ENCODE data around the gene ACOT6. TPM values are rescaled to one million over a fixed set of nuclear protein-coding genes. Genes with fewer than 3 reads are reported as not detected.

ACOT6 gene
- total RNA-seq, 1 donor from 2014 or later: not detected

DNA sequence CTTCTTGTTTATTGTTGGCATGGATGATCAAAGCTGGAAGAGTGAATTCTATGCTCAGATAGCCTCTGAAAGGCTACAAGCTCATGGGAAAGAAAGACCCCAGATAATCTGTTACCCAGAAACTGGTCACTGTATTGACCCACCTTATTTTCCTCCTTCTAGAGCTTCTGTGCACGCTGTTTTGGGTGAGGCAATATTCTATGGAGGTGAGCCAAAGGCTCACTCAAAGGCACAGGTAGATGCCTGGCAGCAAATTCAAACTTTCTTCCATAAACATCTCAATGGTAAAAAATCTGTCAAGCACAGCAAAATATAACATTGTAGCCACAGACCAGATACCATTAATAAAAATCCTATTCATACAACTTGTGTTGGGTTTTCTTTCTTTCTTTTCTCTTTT is 7.2 kb downstream of the ACOT6 start:
- H3K4me1 Mint-ChIP-seq (ENCODE audit: unreplicated experiment): no peaks in the 10 kb centered on the region

DNA sequence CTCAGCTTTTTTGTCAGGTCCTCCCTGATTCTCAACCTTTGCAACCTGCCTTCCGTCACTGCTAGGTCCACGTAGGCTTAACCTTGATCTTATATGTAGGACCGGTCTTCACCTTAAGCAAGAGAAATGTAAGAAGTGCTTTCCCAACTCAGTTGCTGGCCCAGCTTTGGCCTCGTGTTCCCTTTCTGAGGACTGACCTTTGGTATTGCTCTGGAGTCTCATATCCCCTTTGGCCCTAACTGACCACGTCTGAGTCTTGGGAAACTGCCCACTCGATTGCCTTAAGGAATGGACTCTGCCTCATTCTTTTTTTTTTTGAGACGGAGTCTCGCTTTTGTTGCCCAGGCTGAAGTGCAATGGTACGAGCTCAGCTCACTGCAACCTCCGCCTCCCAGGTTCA is 8.0 kb downstream of the ACOT6 start:
- Mint-ChIP-seq H3K27me3 (ENCODE audit: unreplicated experiment) (no peaks in the 10 kb centered on the region), H3K4me3 (ENCODE audit: unreplicated experiment) (no peak overlapping the region)

More for the DNA sequence above, 7.2 kb downstream of the ACOT6 start:
- no peak for DNase-seq (ENCODE audit: low spot score)
- H3K27ac Mint-ChIP-seq (ENCODE audit: unreplicated experiment): no peak overlapping the region
- H3K9me3 Mint-ChIP-seq (ENCODE audit: unreplicated experiment): no peaks in the 10 kb centered on the region
- TF ChIP-seq, protein P1, sequence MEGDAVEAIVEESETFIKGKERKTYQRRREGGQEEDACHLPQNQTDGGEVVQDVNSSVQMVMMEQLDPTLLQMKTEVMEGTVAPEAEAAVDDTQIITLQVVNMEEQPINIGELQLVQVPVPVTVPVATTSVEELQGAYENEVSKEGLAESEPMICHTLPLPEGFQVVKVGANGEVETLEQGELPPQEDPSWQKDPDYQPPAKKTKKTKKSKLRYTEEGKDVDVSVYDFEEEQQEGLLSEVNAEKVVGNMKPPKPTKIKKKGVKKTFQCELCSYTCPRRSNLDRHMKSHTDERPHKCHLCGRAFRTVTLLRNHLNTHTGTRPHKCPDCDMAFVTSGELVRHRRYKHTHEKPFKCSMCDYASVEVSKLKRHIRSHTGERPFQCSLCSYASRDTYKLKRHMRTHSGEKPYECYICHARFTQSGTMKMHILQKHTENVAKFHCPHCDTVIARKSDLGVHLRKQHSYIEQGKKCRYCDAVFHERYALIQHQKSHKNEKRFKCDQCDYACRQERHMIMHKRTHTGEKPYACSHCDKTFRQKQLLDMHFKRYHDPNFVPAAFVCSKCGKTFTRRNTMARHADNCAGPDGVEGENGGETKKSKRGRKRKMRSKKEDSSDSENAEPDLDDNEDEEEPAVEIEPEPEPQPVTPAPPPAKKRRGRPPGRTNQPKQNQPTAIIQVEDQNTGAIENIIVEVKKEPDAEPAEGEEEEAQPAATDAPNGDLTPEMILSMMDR (IDR thresholded peaks at IDR 0.05; ENCODE audit: unreplicated experiment): no peak
- H3K36me3 Mint-ChIP-seq (ENCODE audit: low read depth, unreplicated experiment): peaks cover 3% of the 10 kb centered on the region
- no peaks in the 10 kb centered on the region for H3K27me3 Mint-ChIP-seq (ENCODE audit: unreplicated experiment)
- no peak overlapping the region for H3K4me3 Mint-ChIP-seq (ENCODE audit: unreplicated experiment)

DNA sequence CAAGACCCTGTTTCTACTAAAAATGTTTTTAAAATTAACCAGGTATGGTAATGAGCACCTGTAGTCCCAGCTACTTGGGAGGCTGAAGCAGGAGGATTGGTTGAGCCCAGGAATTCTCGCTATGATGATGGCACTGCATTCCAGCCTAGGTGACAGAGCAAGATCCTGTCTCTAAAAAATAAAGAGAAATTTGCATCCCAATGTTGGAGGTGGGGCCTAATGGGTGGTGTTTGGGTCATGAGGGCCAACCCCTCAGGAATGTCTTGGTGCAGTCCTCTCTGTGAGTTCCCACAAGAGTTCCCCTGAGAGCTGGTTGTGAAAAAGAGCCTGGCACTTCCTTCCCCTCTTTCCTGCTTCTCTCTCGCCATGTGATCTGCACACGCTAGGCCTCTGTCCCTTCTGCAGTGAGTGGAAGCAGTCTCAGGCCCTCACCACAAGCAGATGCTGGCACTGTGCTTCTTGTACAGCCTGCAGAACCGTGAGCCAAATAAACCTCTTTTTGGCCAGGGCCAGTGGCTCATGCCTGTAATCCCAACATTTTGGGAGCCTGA is 11.3 kb downstream of the ACOT6 start:
- Mint-ChIP-seq H3K27ac (ENCODE audit: unreplicated experiment) (no peak overlapping the region), H3K4me1 (ENCODE audit: unreplicated experiment) (no peaks in the 10 kb centered on the region), H3K36me3 (ENCODE audit: low read depth, unreplicated experiment) (peaks cover 3% of the 10 kb centered on the region), H3K9me3 (ENCODE audit: unreplicated experiment) (no peaks in the 10 kb centered on the region), H3K4me3 (ENCODE audit: unreplicated experiment) (no peak overlapping the region), H3K27me3 (ENCODE audit: unreplicated experiment) (no peaks in the 10 kb centered on the region)
- no peak for DNase-seq (ENCODE audit: low spot score)
- TF ChIP-seq, protein P1 (IDR thresholded peaks at IDR 0.05; ENCODE audit: unreplicated experiment): no peak

More for the DNA sequence above, 8.0 kb downstream of the ACOT6 start:
- Mint-ChIP-seq H3K27ac (ENCODE audit: unreplicated experiment) (no peak overlapping the region), H3K9me3 (ENCODE audit: unreplicated experiment) (no peaks in the 10 kb centered on the region), H3K4me1 (ENCODE audit: unreplicated experiment) (no peaks in the 10 kb centered on the region), H3K36me3 (ENCODE audit: low read depth, unreplicated experiment) (peaks cover 3% of the 10 kb centered on the region)
- no peak for DNase-seq (ENCODE audit: low spot score)
- TF ChIP-seq, protein P1 (IDR thresholded peaks at IDR 0.05; ENCODE audit: unreplicated experiment): no peak

DNA sequence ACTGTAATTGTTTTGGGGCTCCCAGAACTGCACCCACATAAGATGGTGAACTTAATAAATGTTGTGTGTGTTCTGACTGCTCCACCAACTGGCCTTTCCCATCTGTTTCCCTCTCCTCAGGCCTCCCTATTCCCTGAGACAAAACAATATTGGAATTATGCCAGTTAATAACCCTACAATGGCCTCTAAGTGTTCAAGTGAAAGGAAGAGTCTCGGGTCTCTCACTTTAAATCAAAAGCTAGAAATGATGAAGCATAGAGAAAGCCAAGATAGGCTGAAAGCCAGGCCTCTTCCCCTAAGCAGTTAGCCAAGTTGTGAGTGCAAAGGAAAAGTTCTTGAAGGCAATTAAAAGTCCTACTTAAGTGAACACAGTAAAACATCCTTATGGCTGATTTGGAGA is 13.4 kb downstream of the ACOT6 start:
- no peaks in the 10 kb centered on the region for H3K9me3 Mint-ChIP-seq (ENCODE audit: unreplicated experiment)
- H3K4me3 Mint-ChIP-seq (ENCODE audit: unreplicated experiment): no peak overlapping the region
- H3K27ac Mint-ChIP-seq (ENCODE audit: unreplicated experiment): no peak overlapping the region
- peaks cover 3% of the 10 kb centered on the region for H3K36me3 Mint-ChIP-seq (ENCODE audit: low read depth, unreplicated experiment)
- H3K4me1 Mint-ChIP-seq (ENCODE audit: unreplicated experiment): no peaks in the 10 kb centered on the region
- H3K27me3 Mint-ChIP-seq (ENCODE audit: unreplicated experiment): peaks cover 1% of the 10 kb centered on the region
- no peak for DNase-seq (ENCODE audit: low spot score)
- TF ChIP-seq, protein P1 (IDR thresholded peaks at IDR 0.05; ENCODE audit: unreplicated experiment): no peak

DNA sequence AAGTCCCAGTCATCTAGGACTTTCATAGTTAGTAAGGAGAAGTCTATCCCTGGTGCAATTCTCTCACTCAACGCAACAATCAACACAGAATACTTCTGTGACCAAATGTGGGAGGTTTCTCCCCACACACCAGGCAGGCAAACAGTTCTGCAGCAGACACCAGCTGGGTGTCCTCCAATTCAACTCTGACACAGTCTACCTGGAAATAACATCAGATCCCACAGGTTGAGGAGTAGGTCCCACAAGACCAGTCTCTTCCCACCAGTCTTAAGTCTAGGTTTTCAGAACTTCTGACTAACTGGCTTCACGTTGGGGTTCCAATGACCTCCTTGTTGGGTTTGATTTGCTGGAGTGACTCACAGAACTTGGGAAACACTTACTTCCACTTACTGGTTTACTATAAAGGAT is 14.8 kb downstream of the ACOT6 start:
- no peaks in the 10 kb centered on the region for H3K4me1 Mint-ChIP-seq (ENCODE audit: unreplicated experiment)
- TF ChIP-seq, protein P1 (IDR thresholded peaks at IDR 0.05; ENCODE audit: unreplicated experiment): no peak

More for the DNA sequence above, 14.8 kb downstream of the ACOT6 start:
- Mint-ChIP-seq H3K27ac (ENCODE audit: unreplicated experiment) (no peak overlapping the region), H3K36me3 (ENCODE audit: low read depth, unreplicated experiment) (peaks cover 3% of the 10 kb centered on the region), H3K9me3 (ENCODE audit: unreplicated experiment) (no peaks in the 10 kb centered on the region), H3K27me3 (ENCODE audit: unreplicated experiment) (peaks cover 1% of the 10 kb centered on the region), H3K4me3 (ENCODE audit: unreplicated experiment) (no peak overlapping the region)
- no peak for DNase-seq (ENCODE audit: low spot score)

All from endothelial cell (in vitro differentiated cells).